SU-DHL-6 (cell line): ENCODE data around the gene R3HDM2.

Experiments
- H2AFZ ChIP-seq: fragments of 200-600 bp; sonication (generic); 2 replicates; pipeline ENCODE4 v1.6.1; 2014; ENCODE audit warnings: low read depth, mild to moderate bottlenecking, moderate library complexity, mixed read lengths, antibody characterized with exemption, low read length; ENCODE audit not compliant: severe bottlenecking
- H3F3A ChIP-seq: fragments of 200-600 bp; shearing (Covaris generic); 2 replicates; pipeline ENCODE4 v1.6.0; 2016; ENCODE audit warnings: antibody characterized with exemption, mild to moderate bottlenecking; ENCODE audit not compliant: insufficient read depth
- H3K27ac ChIP-seq: fragments of 200-600 bp; sonication (generic); 2 replicates; pipeline ENCODE4 v1.5.1; 2016; ENCODE audit warnings: low read depth, mild to moderate bottlenecking, low read length, moderate library complexity, mixed read lengths
- H3K27me3 ChIP-seq: fragments of 200-600 bp; sonication (generic), shearing (Covaris generic); 2 replicates; pipeline ENCODE4 v1.6.0; 2014; ENCODE audit warnings: mild to moderate bottlenecking, low read length
- H3K36me3 ChIP-seq: fragments of 200-600 bp; sonication (generic); 2 replicates; pipeline ENCODE4 v1.6.1; 2014; ENCODE audit warnings: mild to moderate bottlenecking, low read length, mixed read lengths
- H3K4me2 ChIP-seq: fragments of 300-600, 200-600 bp; shearing (Covaris generic), sonication (generic); 2 replicates; pipeline ENCODE4 v1.6.0; 2014; ENCODE audit warnings: low read length, low read depth, mild to moderate bottlenecking; ENCODE audit not compliant: poor library complexity, severe bottlenecking
- H3K4me3 ChIP-seq: fragments of 200-600 bp; sonication (generic); 2 replicates; pipeline ENCODE4 v1.5.1; 2014; ENCODE audit warnings: antibody characterized with exemption, low read length, mild to moderate bottlenecking, mixed read lengths; ENCODE audit not compliant: insufficient read depth, poor library complexity, severe bottlenecking
- H3K79me2 ChIP-seq: fragments of 200-600 bp; sonication (generic); 2 replicates; pipeline ENCODE4 v1.6.1; 2014; ENCODE audit warnings: mild to moderate bottlenecking, low read length, moderate library complexity; ENCODE audit not compliant: insufficient read depth
- H3K9ac ChIP-seq: fragments of 200-600 bp; sonication (generic); 2 replicates; pipeline ENCODE4 v1.7.0; 2014; ENCODE audit warnings: mild to moderate bottlenecking, low read length
- H3K9me2 ChIP-seq: fragments of 200-600 bp; sonication (generic); replicated peaks from 2 replicates; pipeline ENCODE4 v1.6.1; 2014; ENCODE audit warnings: low read length; ENCODE audit not compliant: insufficient read depth
- H3K9me3 ChIP-seq: fragments of 200-600 bp; sonication (generic); 2 replicates; pipeline ENCODE4 v1.6.1; 2014; ENCODE audit warnings: low read length, mixed read lengths; ENCODE audit not compliant: insufficient read depth
- H4K20me1 ChIP-seq: fragments of 200-600 bp; sonication (generic); 2 replicates; pipeline ENCODE4 v1.6.1; 2014; ENCODE audit warnings: low read depth, mild to moderate bottlenecking, antibody characterized with exemption, low read length, moderate library complexity, mixed read lengths
- CTCF ChIP-seq: fragments of 200-600 bp; sonication (generic); IDR thresholded peaks from one replicate; pipeline ENCODE4 v1.5.1; 2017; ENCODE audit warnings: antibody characterized with exemption, mild to moderate bottlenecking, low read length, moderate library complexity; ENCODE audit not compliant: insufficient read depth, poor library complexity, severe bottlenecking
- EZH2phosphoT487 ChIP-seq: fragments of 200-600 bp; sonication (generic), shearing (Covaris generic); conservative IDR thresholded peaks from 2 replicates; pipeline ENCODE4 v1.6.1; 2018; ENCODE audit warnings: mild to moderate bottlenecking, antibody characterized with exemption, low read length, moderate library complexity, mixed read lengths

The R3HDM2 gene

DNA sequence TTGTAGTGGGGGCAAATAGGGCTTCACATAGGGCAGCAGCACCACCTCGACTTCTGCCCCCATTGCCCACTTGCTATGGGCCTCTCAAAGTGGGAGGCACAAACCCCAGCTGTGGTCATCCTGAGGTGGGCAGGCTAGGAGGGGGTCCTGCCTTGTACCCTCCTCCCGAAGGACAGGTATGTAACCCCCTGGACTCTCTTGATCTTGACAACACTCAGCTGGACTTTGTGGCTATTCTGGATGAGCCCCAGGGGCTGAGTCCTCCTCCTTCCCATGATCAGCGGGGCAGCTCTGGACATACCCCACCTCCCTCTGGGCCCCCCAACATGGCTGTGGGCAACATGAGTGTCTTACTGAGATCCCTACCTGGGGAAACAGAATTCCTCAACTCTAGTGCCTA, 40.8 kb upstream of the R3HDM2 start:
- Histone ChIP-seq H3K36me3 (no peaks in the 10 kb centered on the region), H3K9me3 (no peaks in the 10 kb centered on the region), H3K4me3 (no peak overlapping the region), H3K27ac (no peak overlapping the region), H2AFZ (no peak overlapping the region), H3K79me2 (no peaks in the 10 kb centered on the region), H3K9me2 (no peaks in the 10 kb centered on the region), H3K9ac (no peak overlapping the region), H3F3A (no peaks in the 10 kb centered on the region), H3K4me2 (no peak overlapping the region), H4K20me1 (no peaks in the 10 kb centered on the region), H3K27me3 (no peaks in the 10 kb centered on the region)
- no peak for TF ChIP-seq CTCF
- TF ChIP-seq EZH2phosphoT487 = no peak

DNA sequence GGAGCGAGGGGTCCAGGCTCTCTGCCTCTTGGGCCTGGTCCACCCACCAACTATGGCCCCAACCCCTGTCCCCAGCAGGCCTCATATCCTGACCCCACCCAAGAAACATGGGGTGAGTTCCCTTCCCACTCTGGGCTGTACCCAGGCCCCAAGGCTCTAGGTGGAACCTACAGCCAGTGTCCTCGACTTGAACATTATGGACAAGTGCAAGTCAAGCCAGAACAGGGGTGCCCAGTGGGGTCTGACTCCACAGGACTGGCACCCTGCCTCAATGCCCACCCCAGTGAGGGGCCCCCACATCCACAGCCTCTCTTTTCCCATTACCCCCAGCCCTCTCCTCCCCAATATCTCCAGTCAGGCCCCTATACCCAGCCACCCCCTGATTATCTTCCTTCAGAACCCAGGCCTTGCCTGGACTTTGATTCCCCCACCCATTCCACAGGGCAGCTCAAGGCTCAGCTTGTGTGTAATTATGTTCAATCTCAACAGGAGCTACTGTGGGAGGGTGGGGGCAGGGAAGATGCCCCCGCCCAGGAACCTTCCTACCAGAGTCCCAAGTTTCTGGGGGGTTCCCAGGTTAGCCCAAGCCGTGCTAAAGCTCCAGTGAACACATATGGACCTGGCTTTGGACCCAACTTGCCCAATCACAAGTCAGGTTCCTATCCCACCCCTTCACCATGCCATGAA, 40.3 kb upstream of the R3HDM2 start:
- Histone ChIP-seq H3K27ac (no peak overlapping the region), H3K4me2 (no peak overlapping the region), H3K4me3 (no peak overlapping the region), H3K79me2 (no peaks in the 10 kb centered on the region), H3K36me3 (no peaks in the 10 kb centered on the region), H2AFZ (no peak overlapping the region), H4K20me1 (no peaks in the 10 kb centered on the region), H3K9ac (no peak overlapping the region), H3K9me3 (no peaks in the 10 kb centered on the region), H3F3A (no peaks in the 10 kb centered on the region), H3K9me2 (no peaks in the 10 kb centered on the region), H3K27me3 (no peaks in the 10 kb centered on the region)
- TF ChIP-seq EZH2phosphoT487 (no peak), CTCF (no peak)

DNA sequence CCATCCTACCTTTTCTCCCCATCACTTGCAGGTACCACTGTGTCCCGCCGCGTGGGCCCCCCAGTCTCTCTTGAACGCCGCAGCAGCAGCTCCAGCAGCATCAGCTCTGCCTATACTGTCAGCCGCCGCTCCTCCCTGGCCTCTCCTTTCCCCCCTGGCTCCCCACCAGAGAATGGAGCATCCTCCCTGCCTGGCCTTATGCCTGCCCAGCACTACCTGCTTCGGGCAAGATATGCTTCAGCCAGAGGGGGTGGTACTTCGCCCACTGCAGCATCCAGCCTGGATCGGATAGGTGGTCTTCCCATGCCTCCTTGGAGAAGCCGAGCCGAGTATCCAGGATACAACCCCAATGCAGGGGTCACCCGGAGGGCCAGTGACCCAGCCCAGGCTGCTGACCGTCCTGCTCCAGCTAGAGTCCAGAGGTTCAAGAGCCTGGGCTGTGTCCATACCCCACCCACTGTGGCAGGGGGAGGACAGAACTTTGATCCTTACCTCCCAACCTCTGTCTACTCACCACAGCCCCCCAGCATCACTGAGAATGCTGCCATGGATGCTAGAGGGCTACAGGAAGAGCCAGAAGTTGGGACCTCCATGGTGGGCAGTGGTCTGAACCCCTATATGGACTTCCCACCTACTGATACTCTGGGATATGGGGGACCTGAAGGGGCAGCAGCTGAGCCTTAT, 39.6 kb upstream of the R3HDM2 start:
- Histone ChIP-seq H3K27me3 (no peaks in the 10 kb centered on the region), H3F3A (no peaks in the 10 kb centered on the region), H3K36me3 (no peaks in the 10 kb centered on the region), H3K4me3 (no peak overlapping the region), H3K79me2 (no peaks in the 10 kb centered on the region), H3K9me3 (no peaks in the 10 kb centered on the region), H2AFZ (no peak overlapping the region), H4K20me1 (no peaks in the 10 kb centered on the region), H3K4me2 (no peak overlapping the region), H3K9me2 (no peaks in the 10 kb centered on the region), H3K9ac (no peak overlapping the region), H3K27ac (no peak overlapping the region)
- TF ChIP-seq EZH2phosphoT487 = no peak
- no peak for TF ChIP-seq CTCF
